ENCODE measurements around the gene SMG5.
A peak's percentile ranks its signal among the peaks of the same experiment; 100 is the strongest.

GRCh38 chr1:156225677-156226014 is 57.0 kb downstream of the SMG5 start:
- TF ChIP-seq CTCF (conservative IDR thresholded peaks at IDR 0.05; ENCODE audit: low read length) = peak; percentile 18; the same call in 1 of the 2 replicates
- TF ChIP-seq EZH2phosphoT487 (IDR thresholded peaks at IDR 0.05; ENCODE audit: borderline replicate concordance, low read depth, low read length) = no peak
